ENCODE results near the gene TEX14. TPM values are rescaled to one million over a fixed set of nuclear protein-coding genes. Genes with fewer than 3 reads are reported as not detected.

Gene TEX14
- total RNA-seq, 2 donors from 2014 or later: not detected

GRCh38 chr17:58626905-58627304 is 64.9 kb downstream of the TEX14 start:
- Histone ChIP-seq H3K27ac (no peak overlapping the region), H3K9me3 (no peaks in the 10 kb centered on the region), H3K27me3 (no peaks in the 10 kb centered on the region), H3K4me1 (peaks cover 0 to 4% of the 10 kb centered on the region in 2 donors), H3K4me3 (no peak overlapping the region), H3K36me3 (no peaks in the 10 kb centered on the region)
- DNase-seq (ENCODE audit: low spot score): no peak
- no peak for TF ChIP-seq CTCF (IDR thresholded peaks at IDR 0.05)

GRCh38 chr17:58624751-58625150 is 67.1 kb downstream of the TEX14 start:
- Histone ChIP-seq H3K4me3 (no peak overlapping the region), H3K27me3 (no peaks in the 10 kb centered on the region), H3K9me3 (no peaks in the 10 kb centered on the region), H3K27ac (no peak overlapping the region), H3K4me1 (no peaks in the 10 kb centered on the region), H3K36me3 (no peaks in the 10 kb centered on the region)
- no peak for DNase-seq (ENCODE audit: low spot score)
- TF ChIP-seq CTCF (IDR thresholded peaks at IDR 0.05): no peak

DNA sequence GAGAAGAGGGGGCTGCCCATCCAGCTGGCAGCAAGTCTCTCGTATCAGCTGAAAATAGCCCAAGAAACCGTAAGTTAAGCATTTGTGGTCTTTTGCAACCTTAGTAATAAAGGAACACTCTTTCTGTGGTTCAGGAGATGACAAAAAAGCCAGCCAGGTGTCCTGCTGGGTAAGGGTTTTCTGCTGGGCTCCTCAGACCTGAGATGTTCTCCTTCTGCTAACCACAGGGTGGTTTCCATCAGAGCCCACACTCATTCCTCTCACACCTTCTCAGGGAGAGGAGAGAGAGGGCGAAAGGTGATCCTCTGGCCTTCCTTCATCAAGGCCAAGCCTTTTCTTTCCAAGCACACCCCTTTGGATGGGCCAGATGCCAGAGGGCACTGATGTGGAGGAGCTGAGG is 70.7 kb downstream of the TEX14 start:
- Histone ChIP-seq H3K27ac (no peak overlapping the region), H3K9me3 (no peaks in the 10 kb centered on the region), H3K4me1 (no peaks in the 10 kb centered on the region), H3K27me3 (no peaks in the 10 kb centered on the region), H3K36me3 (no peaks in the 10 kb centered on the region), H3K4me3 (no peak overlapping the region)
- no peak for TF ChIP-seq CTCF (IDR thresholded peaks at IDR 0.05)
- no peak for DNase-seq (ENCODE audit: low spot score)

GRCh38 chr17:58618336-58618735 is 73.5 kb downstream of the TEX14 start:
- H3K9me3 ChIP-seq: no peaks in the 10 kb centered on the region
- H3K4me1 ChIP-seq: no peaks in the 10 kb centered on the region
- no peak overlapping the region for H3K27ac ChIP-seq
- H3K27me3 ChIP-seq: no peaks in the 10 kb centered on the region
- no peak overlapping the region for H3K4me3 ChIP-seq
- DNase-seq (ENCODE audit: low spot score): no peak
- TF ChIP-seq CTCF (IDR thresholded peaks at IDR 0.05): no peak
- H3K36me3 ChIP-seq: no peaks in the 10 kb centered on the region

DNA sequence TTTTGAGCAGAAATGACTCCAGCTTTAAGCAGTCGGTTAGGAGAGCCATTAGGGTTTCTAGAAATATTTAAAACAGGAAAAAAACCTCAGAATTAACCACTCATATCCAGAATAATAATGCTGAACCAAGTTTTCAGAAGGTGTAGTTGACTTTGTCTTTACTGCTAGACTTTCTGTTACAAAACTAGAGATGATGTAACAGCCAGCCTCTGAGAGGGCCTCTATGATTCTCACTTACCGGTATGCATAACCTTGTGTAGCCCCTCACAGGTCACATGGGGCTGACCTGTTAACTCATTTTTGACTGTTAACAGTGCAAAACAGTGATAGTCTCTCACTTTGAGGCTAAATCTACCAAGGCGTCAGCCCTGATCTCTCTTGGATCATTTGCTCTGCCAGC is 74.3 kb downstream of the TEX14 start:
- no peak for TF ChIP-seq CTCF (IDR thresholded peaks at IDR 0.05)
- Histone ChIP-seq H3K27ac (no peak overlapping the region), H3K9me3 (no peaks in the 10 kb centered on the region), H3K36me3 (no peaks in the 10 kb centered on the region), H3K4me1 (no peaks in the 10 kb centered on the region), H3K4me3 (no peak overlapping the region), H3K27me3 (no peaks in the 10 kb centered on the region)
- DNase-seq (ENCODE audit: low spot score): no peak

Data from right atrium auricular region (tissue), 2 donors.